MG63 (cell line): ENCODE data around the gene COMMD10. TPM values are rescaled to one million over a fixed set of nuclear protein-coding genes. Genes with fewer than 3 reads are reported as not detected.

Experiments used
- total RNA-seq: library from RNA; depleted of rRNA; stranded (reverse); fragments of >200 nt; shearing (Covaris generic); gene quantifications from 2 replicates; pipeline ENCODE4 v1.2.3, GENCODE V29; 2014; ENCODE audit warnings: low replicate concordance; rRNA removed

COMMD10 gene
- total RNA-seq, 1 experiment from 2014 or later = 37.3 TPM

Other genes with a start within 250 kb of the COMMD10 start
- gene ATG12, start 243.5 kb upstream of the COMMD10 start, total RNA-seq = 102 and 108 TPM in 2 replicates
- 50.5 and 177 TPM in 2 replicates for gene AP3S1, start 243.1 kb upstream of the COMMD10 start, total RNA-seq
- 0.10 TPM in 1 of 2 replicates, not detected in the other for gene LVRN, start 122.5 kb upstream of the COMMD10 start, total RNA-seq
- gene ARL14EPL, start 52.6 kb upstream of the COMMD10 start, total RNA-seq = not detected in 2 replicates